ENCODE data around the gene NDFIP1.

DNA sequence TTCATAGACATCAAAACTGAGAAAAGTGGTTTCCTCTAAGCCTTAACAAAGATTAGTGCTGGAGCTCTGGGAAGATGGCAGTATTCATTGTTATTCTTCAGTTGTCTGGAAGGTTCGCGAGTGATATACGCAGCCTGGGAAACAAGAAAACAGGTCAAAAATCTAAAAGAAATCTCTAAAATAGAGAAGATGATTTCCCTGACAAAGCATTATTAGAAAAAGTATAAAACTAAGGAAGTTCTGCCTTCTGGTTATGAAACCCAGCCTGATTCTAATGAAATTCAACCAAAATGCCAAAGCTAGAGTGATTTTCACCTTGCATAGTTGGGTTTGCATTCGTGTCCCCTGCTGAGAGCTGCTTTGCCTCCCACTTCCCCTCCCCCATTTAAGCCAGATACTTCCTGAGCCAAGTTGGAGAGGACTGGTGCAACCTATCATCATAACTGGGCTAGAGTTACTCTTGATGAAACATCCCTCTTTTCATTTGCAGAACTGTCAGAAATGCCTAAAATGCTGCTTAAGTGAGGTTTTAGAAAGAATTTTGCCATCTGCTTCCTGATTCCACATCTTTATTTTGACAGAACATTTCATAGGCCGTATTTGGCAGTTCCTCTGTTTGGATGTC, 48.4 kb downstream of the NDFIP1 start:
- TF ChIP-seq BHLHE40 (IDR thresholded peaks at IDR 0.05; ENCODE audit: low read depth, low read length), result no peak
- TF ChIP-seq, protein P1, sequence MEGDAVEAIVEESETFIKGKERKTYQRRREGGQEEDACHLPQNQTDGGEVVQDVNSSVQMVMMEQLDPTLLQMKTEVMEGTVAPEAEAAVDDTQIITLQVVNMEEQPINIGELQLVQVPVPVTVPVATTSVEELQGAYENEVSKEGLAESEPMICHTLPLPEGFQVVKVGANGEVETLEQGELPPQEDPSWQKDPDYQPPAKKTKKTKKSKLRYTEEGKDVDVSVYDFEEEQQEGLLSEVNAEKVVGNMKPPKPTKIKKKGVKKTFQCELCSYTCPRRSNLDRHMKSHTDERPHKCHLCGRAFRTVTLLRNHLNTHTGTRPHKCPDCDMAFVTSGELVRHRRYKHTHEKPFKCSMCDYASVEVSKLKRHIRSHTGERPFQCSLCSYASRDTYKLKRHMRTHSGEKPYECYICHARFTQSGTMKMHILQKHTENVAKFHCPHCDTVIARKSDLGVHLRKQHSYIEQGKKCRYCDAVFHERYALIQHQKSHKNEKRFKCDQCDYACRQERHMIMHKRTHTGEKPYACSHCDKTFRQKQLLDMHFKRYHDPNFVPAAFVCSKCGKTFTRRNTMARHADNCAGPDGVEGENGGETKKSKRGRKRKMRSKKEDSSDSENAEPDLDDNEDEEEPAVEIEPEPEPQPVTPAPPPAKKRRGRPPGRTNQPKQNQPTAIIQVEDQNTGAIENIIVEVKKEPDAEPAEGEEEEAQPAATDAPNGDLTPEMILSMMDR (conservative IDR thresholded peaks at IDR 0.05; ENCODE audit: low read depth, low read length), result no peak
- no peak for TF ChIP-seq POLR2A (IDR thresholded peaks at IDR 0.05; ENCODE audit: low read depth, low read length)
- TF ChIP-seq MAFK (IDR thresholded peaks at IDR 0.05; ENCODE audit: low read depth, low read length), result peak; percentile 34; the same call in 1 of the 2 replicates
- no peak for TF ChIP-seq MXI1 (IDR thresholded peaks at IDR 0.05; ENCODE audit: borderline replicate concordance, low read depth, low read length)
- no peak for TF ChIP-seq CEBPB (IDR thresholded peaks at IDR 0.05; ENCODE audit: low read depth, low read length)
- TF ChIP-seq RAD21 (IDR thresholded peaks at IDR 0.05; ENCODE audit: low read length), result no peak
- TF ChIP-seq CHD1 (IDR thresholded peaks at IDR 0.05; ENCODE audit: low read depth, low read length), result no peak
- TF ChIP-seq, protein P2, sequence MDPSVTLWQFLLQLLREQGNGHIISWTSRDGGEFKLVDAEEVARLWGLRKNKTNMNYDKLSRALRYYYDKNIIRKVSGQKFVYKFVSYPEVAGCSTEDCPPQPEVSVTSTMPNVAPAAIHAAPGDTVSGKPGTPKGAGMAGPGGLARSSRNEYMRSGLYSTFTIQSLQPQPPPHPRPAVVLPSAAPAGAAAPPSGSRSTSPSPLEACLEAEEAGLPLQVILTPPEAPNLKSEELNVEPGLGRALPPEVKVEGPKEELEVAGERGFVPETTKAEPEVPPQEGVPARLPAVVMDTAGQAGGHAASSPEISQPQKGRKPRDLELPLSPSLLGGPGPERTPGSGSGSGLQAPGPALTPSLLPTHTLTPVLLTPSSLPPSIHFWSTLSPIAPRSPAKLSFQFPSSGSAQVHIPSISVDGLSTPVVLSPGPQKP (IDR thresholded peaks at IDR 0.05; ENCODE audit: borderline replicate concordance, low read depth, low read length), result no peak
- TF ChIP-seq FOS (IDR thresholded peaks at IDR 0.05; ENCODE audit: low read depth, low read length), result no peak
- TF ChIP-seq, protein P3, sequence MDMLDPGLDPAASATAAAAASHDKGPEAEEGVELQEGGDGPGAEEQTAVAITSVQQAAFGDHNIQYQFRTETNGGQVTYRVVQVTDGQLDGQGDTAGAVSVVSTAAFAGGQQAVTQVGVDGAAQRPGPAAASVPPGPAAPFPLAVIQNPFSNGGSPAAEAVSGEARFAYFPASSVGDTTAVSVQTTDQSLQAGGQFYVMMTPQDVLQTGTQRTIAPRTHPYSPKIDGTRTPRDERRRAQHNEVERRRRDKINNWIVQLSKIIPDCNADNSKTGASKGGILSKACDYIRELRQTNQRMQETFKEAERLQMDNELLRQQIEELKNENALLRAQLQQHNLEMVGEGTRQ (IDR thresholded peaks at IDR 0.05; ENCODE audit: low read depth, low read length), result no peak
- no peak for TF ChIP-seq SMC3 (IDR thresholded peaks at IDR 0.05; ENCODE audit: low read depth, low read length)
